Hepatocyte (in vitro differentiated cells): ENCODE measurements around the gene MYO18B. TPM values are rescaled to one million over a fixed set of nuclear protein-coding genes. Genes with fewer than 3 reads are reported as not detected.

Experiments
- DNase-seq: peaks from one replicate; pipeline ENCODE4 v3.0.0-alpha.2; 2016; ENCODE audit warnings: low spot score
- H2AFZ ChIP-seq: fragments of 200-600 bp; sonication (generic); 2 replicates; pipeline ENCODE4 v1.6.0; 2016; ENCODE audit warnings: antibody characterized with exemption, mild to moderate bottlenecking
- H3K27ac ChIP-seq: fragments of 200-600 bp; sonication (generic); 2 replicates; pipeline ENCODE4 v1.5.1; 2016; ENCODE audit warnings: mild to moderate bottlenecking
- H3K27me3 ChIP-seq: fragments of 200-600 bp; sonication (generic); 2 replicates; pipeline ENCODE4 v1.6.1; 2016
- H3K36me3 ChIP-seq: fragments of 200-600 bp; sonication (generic); replicated peaks from 2 replicates; pipeline ENCODE4 v1.5.1; 2016; ENCODE audit warnings: low read depth; ENCODE audit not compliant: insufficient read depth
- H3K4me1 ChIP-seq: fragments of 200-600 bp; sonication (generic); 2 replicates; pipeline ENCODE4 v1.5.1; 2016; ENCODE audit warnings: mild to moderate bottlenecking, moderate library complexity; ENCODE audit not compliant: insufficient read depth
- H3K4me2 ChIP-seq: fragments of 200-600 bp; sonication (generic); 2 replicates; pipeline ENCODE4 v1.6.0; 2016
- H3K4me3 ChIP-seq: fragments of 200-600 bp; sonication (generic); 2 replicates; pipeline ENCODE4 v1.5.1; 2016; ENCODE audit warnings: mild to moderate bottlenecking
- H3K79me2 ChIP-seq: fragments of 200-600 bp; sonication (generic); 2 replicates; pipeline ENCODE4 v1.6.0; 2017; ENCODE audit warnings: mild to moderate bottlenecking
- H3K9me2 ChIP-seq: fragments of 200-600 bp; sonication (generic); replicated peaks from 2 replicates; pipeline ENCODE4 v1.6.0; 2017; ENCODE audit warnings: mild to moderate bottlenecking; ENCODE audit not compliant: insufficient read depth
- H3K9me3 ChIP-seq: fragments of 200-600 bp; sonication (generic); 2 replicates; pipeline ENCODE4 v1.5.1; 2016; ENCODE audit warnings: low read depth, mild to moderate bottlenecking
- H4K20me1 ChIP-seq: fragments of 200-600 bp; sonication (generic); 2 replicates; pipeline ENCODE4 v1.6.0; 2016; ENCODE audit warnings: mild to moderate bottlenecking; ENCODE audit not compliant: insufficient read depth, poor library complexity, severe bottlenecking
- EZH2 ChIP-seq: fragments of 200-600 bp; sonication (generic); IDR thresholded peaks from 2 replicates; pipeline ENCODE4 v1.6.1; 2016; ENCODE audit warnings: antibody characterized with exemption, mild to moderate bottlenecking, borderline replicate concordance
- EZH2phosphoT487 ChIP-seq: fragments of 200-600 bp; sonication (generic); IDR thresholded peaks from one replicate; pipeline ENCODE4 v1.6.1; 2018; ENCODE audit warnings: antibody characterized with exemption, mild to moderate bottlenecking, low read depth, moderate library complexity; ENCODE audit not compliant: unreplicated experiment, severe bottlenecking
- WGBS: methylation state at CpG from one replicate; pipeline ENCODE4 v1.1.6; 2016; ENCODE audit warnings: low lambda C conversion rate; ENCODE audit errors: missing lambda C conversion rate; 5-methylcytosine and 5-hydroxymethylcytosine counted together
- polyA plus RNA-seq: library from polyadenylated mRNA; unstranded; fragments of >200 nt; fragmentation: Nextera tagmentation; extraction: Ambion mirVana; gene quantifications from 2 replicates; pipeline ENCODE4 v1.2.1, GENCODE V29; 2016
- total RNA-seq: library from RNA; depleted of rRNA; stranded (reverse); fragments of >200 nt; gene quantifications from 2 replicates; pipeline ENCODE4 v1.2.3, GENCODE V29; 2014
- TF ChIP-seq, protein P1 (sequence below): fragments of 200-600 bp; sonication (generic); IDR thresholded peaks from 2 replicates; pipeline ENCODE4 v1.5.1; 2016; ENCODE audit warnings: antibody characterized with exemption, mild to moderate bottlenecking; ENCODE audit not compliant: poor library complexity

Gene MYO18B
- total and polyA plus RNA-seq, 2 experiments from 2014 or later: 0.23 TPM; not detected in 1

DNA sequence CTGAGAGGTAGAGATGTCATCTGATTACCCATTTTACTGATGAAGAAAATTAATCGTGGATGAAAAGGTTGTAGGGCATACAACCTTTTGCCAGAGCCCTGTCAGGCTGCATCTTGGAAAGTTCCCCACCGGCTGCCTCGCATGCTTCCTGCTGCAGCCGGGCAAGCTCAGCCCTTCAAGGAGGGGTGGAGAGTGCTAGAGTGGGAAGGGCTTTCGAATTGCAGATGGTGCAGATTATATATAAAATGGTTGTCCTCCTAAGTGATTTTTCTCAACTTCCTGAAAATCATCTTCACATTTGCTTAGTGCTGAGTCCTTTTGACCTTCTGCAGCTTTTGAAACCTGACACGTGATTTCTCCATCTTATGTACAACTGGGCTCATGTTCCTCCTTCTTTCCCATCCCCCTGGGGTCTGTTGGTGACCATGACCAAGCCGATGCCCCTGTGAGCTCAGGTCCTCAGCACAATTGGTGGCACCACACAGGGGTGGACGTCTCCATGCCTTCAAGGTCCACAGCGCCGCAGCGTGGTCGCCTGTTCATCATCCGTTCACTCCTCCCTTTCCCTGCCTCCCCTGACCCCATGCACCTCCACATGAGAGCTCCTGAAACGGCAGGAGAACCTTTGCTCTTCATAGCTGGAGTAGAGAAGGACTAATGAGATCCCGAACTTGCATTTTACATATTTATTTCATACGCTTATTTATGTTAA, 47.6 kb upstream of the MYO18B start:
- H3K27ac ChIP-seq: no peak overlapping the region
- TF ChIP-seq EZH2phosphoT487 (no peak), EZH2 (no peak)
- TF ChIP-seq, protein P1, sequence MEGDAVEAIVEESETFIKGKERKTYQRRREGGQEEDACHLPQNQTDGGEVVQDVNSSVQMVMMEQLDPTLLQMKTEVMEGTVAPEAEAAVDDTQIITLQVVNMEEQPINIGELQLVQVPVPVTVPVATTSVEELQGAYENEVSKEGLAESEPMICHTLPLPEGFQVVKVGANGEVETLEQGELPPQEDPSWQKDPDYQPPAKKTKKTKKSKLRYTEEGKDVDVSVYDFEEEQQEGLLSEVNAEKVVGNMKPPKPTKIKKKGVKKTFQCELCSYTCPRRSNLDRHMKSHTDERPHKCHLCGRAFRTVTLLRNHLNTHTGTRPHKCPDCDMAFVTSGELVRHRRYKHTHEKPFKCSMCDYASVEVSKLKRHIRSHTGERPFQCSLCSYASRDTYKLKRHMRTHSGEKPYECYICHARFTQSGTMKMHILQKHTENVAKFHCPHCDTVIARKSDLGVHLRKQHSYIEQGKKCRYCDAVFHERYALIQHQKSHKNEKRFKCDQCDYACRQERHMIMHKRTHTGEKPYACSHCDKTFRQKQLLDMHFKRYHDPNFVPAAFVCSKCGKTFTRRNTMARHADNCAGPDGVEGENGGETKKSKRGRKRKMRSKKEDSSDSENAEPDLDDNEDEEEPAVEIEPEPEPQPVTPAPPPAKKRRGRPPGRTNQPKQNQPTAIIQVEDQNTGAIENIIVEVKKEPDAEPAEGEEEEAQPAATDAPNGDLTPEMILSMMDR: no peak

DNA sequence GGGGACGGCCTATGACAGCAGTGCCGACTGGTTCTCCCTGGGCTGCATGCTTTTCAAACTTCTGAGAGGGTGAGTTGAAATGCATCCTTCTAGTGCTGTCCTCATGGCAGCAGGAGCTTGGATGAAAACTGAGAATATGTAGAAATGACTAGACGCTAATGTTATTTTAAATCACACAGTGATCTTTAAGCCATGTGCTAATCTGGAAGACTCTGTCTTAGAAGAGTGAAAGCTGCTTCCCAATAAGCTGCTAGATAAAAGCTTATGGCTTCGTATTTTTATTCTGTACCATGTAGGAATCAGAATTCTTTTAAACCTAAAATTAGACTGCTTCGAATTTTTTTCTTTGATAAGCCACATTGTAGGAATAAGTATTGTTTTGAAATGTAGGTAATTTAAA, 46.8 kb upstream of the MYO18B start:
- H3K4me2 ChIP-seq: no peak overlapping the region
- H3K79me2 ChIP-seq: no peaks in the 10 kb centered on the region
- no peaks in the 10 kb centered on the region for H4K20me1 ChIP-seq
- H3K4me1 ChIP-seq: no peaks in the 10 kb centered on the region
- no peak overlapping the region for H3K4me3 ChIP-seq
- no peaks in the 10 kb centered on the region for H3K9me3 ChIP-seq
- DNase-seq: no peak
- no peak for TF ChIP-seq EZH2
- TF ChIP-seq EZH2phosphoT487: no peak
- no peak overlapping the region for H2AFZ ChIP-seq
- H3K27ac ChIP-seq: no peak overlapping the region
- 93% methylated on average over 5 of the region's 5 CpGs for WGBS
- H3K36me3 ChIP-seq: no peaks in the 10 kb centered on the region
- no peaks in the 10 kb centered on the region for H3K9me2 ChIP-seq
- no peaks in the 10 kb centered on the region for H3K27me3 ChIP-seq

More for the DNA sequence above, 47.6 kb upstream of the MYO18B start:
- H3K4me3 ChIP-seq: no peak overlapping the region
- H3K36me3 ChIP-seq: no peaks in the 10 kb centered on the region
- no peaks in the 10 kb centered on the region for H4K20me1 ChIP-seq
- H3K9me3 ChIP-seq: no peaks in the 10 kb centered on the region
- H2AFZ ChIP-seq: no peak overlapping the region
- WGBS: 89% methylated on average over 16 of the region's 16 CpGs
- no peak for DNase-seq
- no peaks in the 10 kb centered on the region for H3K79me2 ChIP-seq
- H3K27me3 ChIP-seq: no peaks in the 10 kb centered on the region
- H3K4me2 ChIP-seq: no peak overlapping the region
- H3K9me2 ChIP-seq: no peaks in the 10 kb centered on the region
- H3K4me1 ChIP-seq: no peaks in the 10 kb centered on the region

DNA sequence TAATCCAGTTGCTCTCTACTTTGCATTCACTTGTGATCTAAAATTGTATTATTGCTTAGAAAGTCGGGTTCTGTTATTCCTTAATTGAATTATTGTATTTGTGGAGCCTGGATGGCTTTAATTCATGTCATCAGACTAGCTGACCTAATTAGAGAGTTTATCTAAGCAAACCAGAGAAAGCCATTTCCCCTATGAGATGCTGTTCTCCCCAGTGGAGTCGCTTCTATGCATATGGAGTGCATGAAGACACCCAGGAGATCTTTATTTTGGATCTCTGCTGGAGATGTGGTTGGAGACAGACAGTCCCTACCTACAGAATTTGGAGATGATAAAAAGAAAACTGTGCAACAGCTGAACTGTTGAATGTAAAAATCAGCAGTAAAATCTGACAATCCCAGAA, 45.2 kb upstream of the MYO18B start:
- no peak overlapping the region for H3K27ac ChIP-seq
- TF ChIP-seq, protein P1: no peak
- TF ChIP-seq EZH2 (no peak), EZH2phosphoT487 (no peak)
- no peak for DNase-seq
- 83% methylated on average over 2 of the region's 2 CpGs for whole genome bisulfite sequencing
- no peak overlapping the region for H3K4me3 ChIP-seq
- no peaks in the 10 kb centered on the region for H3K27me3 ChIP-seq
- no peaks in the 10 kb centered on the region for H3K9me2 ChIP-seq
- H3K79me2 ChIP-seq: no peaks in the 10 kb centered on the region
- no peak overlapping the region for H2AFZ ChIP-seq
- H3K36me3 ChIP-seq: no peaks in the 10 kb centered on the region
- no peaks in the 10 kb centered on the region for H3K9me3 ChIP-seq
- H3K4me2 ChIP-seq: no peak overlapping the region
- no peaks in the 10 kb centered on the region for H4K20me1 ChIP-seq
- peaks cover 10% of the 10 kb centered on the region for H3K4me1 ChIP-seq

DNA sequence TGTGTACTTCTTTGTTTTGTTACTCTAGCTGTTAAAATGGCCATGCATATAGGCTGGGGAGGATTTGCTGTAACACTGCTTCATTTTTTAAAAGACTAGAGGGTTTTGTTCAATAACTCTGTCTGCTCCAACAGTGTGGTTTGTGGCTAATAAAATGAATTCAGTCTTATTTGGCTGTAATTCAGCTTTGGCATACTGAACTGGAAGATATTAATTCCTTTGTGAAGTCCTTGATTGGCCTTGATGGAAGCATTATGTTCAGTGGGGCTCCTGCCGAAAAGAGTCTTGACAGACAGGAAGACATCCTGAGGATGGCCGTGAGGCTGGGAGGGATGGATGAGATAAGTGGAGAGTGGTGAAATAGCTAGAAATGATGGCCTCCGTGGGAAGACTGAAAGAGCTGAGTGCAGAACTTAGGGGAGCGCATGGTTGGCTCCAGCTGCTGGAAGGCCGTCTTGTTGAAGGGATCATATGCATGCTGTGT, 44.8 kb upstream of the MYO18B start:
- Histone ChIP-seq H3K9me3 (no peaks in the 10 kb centered on the region), H2AFZ (no peak overlapping the region), H3K4me3 (no peak overlapping the region), H3K9me2 (no peaks in the 10 kb centered on the region), H3K79me2 (no peaks in the 10 kb centered on the region), H3K27ac (no peak overlapping the region), H4K20me1 (no peaks in the 10 kb centered on the region), H3K4me2 (no peak overlapping the region), H3K4me1 (peaks cover 11% of the 10 kb centered on the region), H3K36me3 (no peaks in the 10 kb centered on the region), H3K27me3 (no peaks in the 10 kb centered on the region)
- DNase-seq: no peak
- no peak for TF ChIP-seq EZH2
- TF ChIP-seq, protein P1: no peak
- TF ChIP-seq EZH2phosphoT487: no peak
- WGBS: 80% methylated on average over 5 of the region's 5 CpGs
